Activated naive CD4-positive, alpha-beta T cell treated with anti-CD3 and anti-CD28 coated beads, Interleukin-2, amount 50 U/mL, for 16 hours (primary cell): ENCODE results near the gene IFITM10.

Source experiments
- DNase-seq: peaks from one replicate; pipeline ENCODE4 v3.0.0-alpha.2; 2020

The IFITM10 gene

GRCh38 chr11:1706634-1707400 lies 43.6 kb downstream of the IFITM10 start:
- no peak for DNase-seq

GRCh38 chr11:1705126-1706052 lies 45.0 kb downstream of the IFITM10 start:
- DNase-seq: no peak

- DNase-seq: no peak
Observed at GRCh38 chr11:1703146-1703545, 47.2 kb downstream of the IFITM10 start.

- DNase-seq: no peak
Observed at GRCh38 chr11:1702506-1702905, 47.9 kb downstream of the IFITM10 start.

DNA sequence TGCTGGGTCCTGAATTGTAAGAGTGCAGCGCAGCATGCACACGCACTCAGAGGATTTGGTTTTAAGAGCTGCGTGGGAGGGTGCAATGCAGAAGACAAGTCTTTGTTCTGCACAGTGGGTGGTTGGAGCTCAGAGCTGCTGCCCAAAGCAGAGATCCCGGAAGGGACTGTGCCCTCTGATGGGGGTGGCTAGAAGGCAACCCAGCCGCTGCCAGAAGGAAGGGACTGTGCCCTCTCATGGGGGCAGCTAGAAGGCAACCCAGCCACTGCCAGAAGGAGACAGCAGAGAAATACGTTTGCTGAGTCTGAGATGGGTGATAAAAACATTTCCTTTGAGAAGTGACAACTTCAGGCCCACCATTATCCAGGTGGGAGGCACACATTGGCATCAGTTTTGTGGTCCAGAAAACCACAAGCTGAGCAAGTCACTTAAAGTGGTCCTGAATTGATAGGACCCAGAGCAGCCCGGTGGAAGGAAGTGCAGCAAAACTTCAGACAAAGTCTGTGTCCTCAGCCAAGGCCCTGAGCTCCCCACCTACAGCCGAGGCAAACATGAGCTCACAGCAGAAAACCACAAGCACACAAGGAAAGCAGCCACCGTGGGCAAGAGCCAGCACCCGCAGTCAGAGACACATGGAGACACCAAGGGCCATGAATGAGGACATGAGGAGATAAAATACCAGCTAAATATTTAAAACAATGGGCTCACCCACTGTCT lies 49.1 kb downstream of the IFITM10 start:
- DNase-seq: no peak

- DNase-seq: no peak
Observed at GRCh38 chr11:1699771-1700170, 50.6 kb downstream of the IFITM10 start.

- no peak for DNase-seq
Observed at GRCh38 chr11:1696608-1697570, 53.5 kb downstream of the IFITM10 start, which contains the start of gene KRTAP5-6. TSS of gene KRTAP5-6 (plus strand) at chr11:1697195. CDS start at chr11:1697246, 51 bp downstream.

GRCh38 chr11:1695548-1696108 lies 54.8 kb downstream of the IFITM10 start:
- no peak for DNase-seq

DNA sequence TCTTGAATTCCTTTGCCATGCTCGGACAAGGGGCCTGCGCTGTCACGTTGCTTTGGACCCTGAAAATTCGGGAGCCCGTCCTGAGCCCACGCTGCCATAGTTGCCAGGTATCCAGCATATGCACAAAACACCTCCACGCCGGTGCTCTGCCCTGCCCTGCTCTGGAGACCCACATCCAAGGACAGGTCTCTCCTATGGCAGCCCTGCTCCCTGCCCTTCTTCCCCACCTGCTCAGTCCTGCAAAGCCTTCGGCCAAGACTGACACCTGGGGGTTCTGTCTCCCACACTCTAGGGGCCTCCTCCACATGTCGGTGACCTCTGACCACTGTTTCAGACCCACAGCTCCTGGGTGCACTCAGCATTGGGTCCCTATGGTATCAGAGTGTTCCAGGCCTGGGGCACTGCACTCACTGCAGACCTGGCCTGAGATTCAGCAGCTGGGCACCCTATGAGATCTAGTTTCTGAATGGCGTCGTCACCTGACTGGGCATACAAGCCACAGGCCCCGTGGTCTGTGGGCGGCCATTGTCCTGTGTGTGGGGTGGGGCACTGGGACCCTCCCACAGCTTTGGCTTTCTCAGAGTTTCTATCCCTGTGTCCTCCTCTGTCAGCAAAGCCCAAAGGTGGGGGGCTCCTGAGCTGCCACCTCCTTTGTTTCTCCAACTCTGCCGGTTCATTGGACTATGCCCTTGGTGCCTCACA lies 55.4 kb downstream of the IFITM10 start:
- no peak for DNase-seq

DNA sequence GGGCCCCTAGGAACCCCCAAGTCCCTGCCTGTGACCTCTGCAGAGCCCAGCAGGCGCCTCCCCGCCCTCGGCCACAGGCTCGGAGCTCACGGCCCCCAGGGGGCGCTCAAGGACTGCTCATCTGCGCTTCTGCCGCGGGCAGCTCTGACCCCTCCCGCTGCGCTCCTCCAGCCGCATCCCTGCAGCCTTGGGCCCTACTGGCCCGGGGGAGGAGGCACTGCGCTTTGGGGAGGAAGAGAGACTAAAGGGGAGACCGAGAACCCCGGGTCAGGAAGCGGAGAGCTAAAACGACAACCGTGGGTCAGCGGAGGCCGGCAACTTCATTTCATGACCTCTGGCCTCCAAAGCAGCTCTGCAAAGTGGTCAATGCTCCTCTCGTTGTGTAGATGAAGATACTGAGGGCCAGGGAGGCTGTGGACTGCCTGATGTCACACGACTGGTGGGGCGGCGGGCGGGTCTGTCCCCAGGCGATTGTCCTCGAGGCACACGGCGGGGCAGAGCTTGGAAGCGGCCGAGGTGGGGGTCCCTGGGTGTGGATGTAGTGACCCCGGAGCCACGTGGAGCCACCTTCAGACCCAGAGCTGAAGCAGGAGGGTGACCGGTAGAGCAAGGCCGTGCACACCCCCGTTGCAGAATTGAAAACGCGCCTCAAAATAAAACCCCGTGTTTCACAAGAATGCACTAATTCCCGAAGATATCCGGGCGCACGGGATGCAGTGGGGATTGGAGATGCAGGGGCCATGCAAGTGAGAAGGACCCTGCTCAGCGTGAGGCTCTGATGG lies 56.1 kb downstream of the IFITM10 start:
- DNase-seq: peak; percentile 83

GRCh38 chr11:1693327-1694063 lies 56.9 kb downstream of the IFITM10 start:
- peak; percentile 77 for DNase-seq

GRCh38 chr11:1692708-1693326 lies 57.6 kb downstream of the IFITM10 start:
- no peak for DNase-seq

- no peak for DNase-seq
Observed at GRCh38 chr11:1691878-1692707, 58.3 kb downstream of the IFITM10 start.

- no peak for DNase-seq
Observed at GRCh38 chr11:1691026-1691877, 59.1 kb downstream of the IFITM10 start.

GRCh38 chr11:1690167-1691025 lies 60.0 kb downstream of the IFITM10 start:
- DNase-seq: no peak
